ENCODE results near the gene SEPHS1.

The SEPHS1 gene

GRCh38 chr10:13298748-13299436 lies 49.2 kb downstream of the SEPHS1 start:
- peak; percentile 63; the same call in 1 of the 2 replicates for TF ChIP-seq PRDM1 (tag by site-specific recombination; IDR thresholded peaks at IDR 0.05)
- no peak for TF ChIP-seq SP2 (tag by site-specific recombination; IDR thresholded peaks at IDR 0.05)
- TF ChIP-seq REPIN1 (tag by site-specific recombination; IDR thresholded peaks at IDR 0.05; ENCODE audit: low read depth) = peak; percentile 99
- peak; percentile 94 for TF ChIP-seq PRDM10 (tag by site-specific recombination; IDR thresholded peaks at IDR 0.05)
- TF ChIP-seq ZNF548 (tag by site-specific recombination; IDR thresholded peaks at IDR 0.05) = no peak
- TF ChIP-seq ZNF600 (tag by site-specific recombination; IDR thresholded peaks at IDR 0.05) = peak; percentile 72; the same call in 1 of the 2 replicates
- ChIA-PET CTCF (interaction anchor here (0.7 kb wide), 1 partner anchor 115 kb away, joined by 6 read pairs; no protein-coding TSS in a partner anchor), POLR2A (interaction anchor here (0.6 to 1.6 kb wide), 4 partner anchors 10 to 138 kb away, joined by 3 to 6 read pairs (median 4); partner anchors contain the start of gene MCM10)

DNA sequence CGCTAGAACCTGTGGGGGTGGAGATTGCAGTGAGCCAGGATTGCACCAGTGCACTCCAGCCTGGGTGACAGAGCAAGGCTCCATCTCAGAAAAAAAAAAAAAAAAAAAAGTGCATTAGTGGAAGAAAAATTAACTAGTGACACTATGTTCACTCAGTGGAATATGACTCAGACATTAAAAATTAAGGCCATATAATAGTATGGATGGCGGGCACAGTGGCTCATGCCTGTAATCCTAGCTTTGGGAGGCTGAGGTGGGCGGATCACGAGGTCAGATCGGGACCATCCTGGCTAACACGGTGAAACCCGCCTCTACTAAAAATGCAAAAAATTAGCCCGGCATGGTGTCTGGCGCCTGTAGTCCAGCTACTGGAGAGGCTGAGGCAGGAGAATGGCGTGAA lies 51.6 kb downstream of the SEPHS1 start:
- no peaks in the 10 kb centered on the region for H3K4me1 ChIP-seq (ENCODE audit: control insufficient read depth, insufficient read depth, low read length)
- POLR2A ChIA-PET = interaction anchor here (0.6 kb wide), 1 partner anchor 45 kb away, joined by 3 read pairs; no protein-coding TSS in a partner anchor
- H3K9me3 ChIP-seq (ENCODE audit: control insufficient read depth, insufficient read depth, low read depth, low read length) = no peaks in the 10 kb centered on the region
- TF ChIP-seq, protein P1, sequence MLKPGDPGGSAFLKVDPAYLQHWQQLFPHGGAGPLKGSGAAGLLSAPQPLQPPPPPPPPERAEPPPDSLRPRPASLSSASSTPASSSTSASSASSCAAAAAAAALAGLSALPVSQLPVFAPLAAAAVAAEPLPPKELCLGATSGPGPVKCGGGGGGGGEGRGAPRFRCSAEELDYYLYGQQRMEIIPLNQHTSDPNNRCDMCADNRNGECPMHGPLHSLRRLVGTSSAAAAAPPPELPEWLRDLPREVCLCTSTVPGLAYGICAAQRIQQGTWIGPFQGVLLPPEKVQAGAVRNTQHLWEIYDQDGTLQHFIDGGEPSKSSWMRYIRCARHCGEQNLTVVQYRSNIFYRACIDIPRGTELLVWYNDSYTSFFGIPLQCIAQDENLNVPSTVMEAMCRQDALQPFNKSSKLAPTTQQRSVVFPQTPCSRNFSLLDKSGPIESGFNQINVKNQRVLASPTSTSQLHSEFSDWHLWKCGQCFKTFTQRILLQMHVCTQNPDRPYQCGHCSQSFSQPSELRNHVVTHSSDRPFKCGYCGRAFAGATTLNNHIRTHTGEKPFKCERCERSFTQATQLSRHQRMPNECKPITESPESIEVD (tag by site-specific recombination; IDR thresholded peaks at IDR 0.05) = no peak
- TF ChIP-seq ZNF184 (tag by site-specific recombination; IDR thresholded peaks at IDR 0.05) (no peak), ZNF394 (tag by site-specific recombination; IDR thresholded peaks at IDR 0.05; ENCODE audit: borderline replicate concordance) (no peak), ZNF114 (tag by site-specific recombination; IDR thresholded peaks at IDR 0.05) (no peak), ZNF621 (tag by site-specific recombination; IDR thresholded peaks at IDR 0.05) (no peak), ZNF449 (tag by site-specific recombination; IDR thresholded peaks at IDR 0.05) (no peak), ZNF624 (tag by site-specific recombination; IDR thresholded peaks at IDR 0.05) (no peak), OVOL3 (tag by site-specific recombination; IDR thresholded peaks at IDR 0.05) (no peak)
- TF ChIP-seq, protein P2, sequence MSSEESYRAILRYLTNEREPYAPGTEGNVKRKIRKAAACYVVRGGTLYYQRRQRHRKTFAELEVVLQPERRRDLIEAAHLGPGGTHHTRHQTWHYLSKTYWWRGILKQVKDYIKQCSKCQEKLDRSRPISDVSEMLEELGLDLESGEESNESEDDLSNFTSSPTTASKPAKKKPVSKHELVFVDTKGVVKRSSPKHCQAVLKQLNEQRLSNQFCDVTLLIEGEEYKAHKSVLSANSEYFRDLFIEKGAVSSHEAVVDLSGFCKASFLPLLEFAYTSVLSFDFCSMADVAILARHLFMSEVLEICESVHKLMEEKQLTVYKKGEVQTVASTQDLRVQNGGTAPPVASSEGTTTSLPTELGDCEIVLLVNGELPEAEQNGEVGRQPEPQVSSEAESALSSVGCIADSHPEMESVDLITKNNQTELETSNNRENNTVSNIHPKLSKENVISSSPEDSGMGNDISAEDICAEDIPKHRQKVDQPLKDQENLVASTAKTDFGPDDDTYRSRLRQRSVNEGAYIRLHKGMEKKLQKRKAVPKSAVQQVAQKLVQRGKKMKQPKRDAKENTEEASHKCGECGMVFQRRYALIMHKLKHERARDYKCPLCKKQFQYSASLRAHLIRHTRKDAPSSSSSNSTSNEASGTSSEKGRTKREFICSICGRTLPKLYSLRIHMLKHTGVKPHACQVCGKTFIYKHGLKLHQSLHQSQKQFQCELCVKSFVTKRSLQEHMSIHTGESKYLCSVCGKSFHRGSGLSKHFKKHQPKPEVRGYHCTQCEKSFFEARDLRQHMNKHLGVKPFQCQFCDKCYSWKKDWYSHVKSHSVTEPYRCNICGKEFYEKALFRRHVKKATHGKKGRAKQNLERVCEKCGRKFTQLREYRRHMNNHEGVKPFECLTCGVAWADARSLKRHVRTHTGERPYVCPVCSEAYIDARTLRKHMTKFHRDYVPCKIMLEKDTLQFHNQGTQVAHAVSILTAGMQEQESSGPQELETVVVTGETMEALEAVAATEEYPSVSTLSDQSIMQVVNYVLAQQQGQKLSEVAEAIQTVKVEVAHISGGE (tag by site-specific recombination; conservative IDR thresholded peaks at IDR 0.05; ENCODE audit: low read depth) = no peak
- no peak overlapping the region for H3K4me3 ChIP-seq (ENCODE audit: low read depth, low read length)
- peaks cover 0 to 16% of the 10 kb centered on the region in 2 experiments; a peak in 2 of 3 replicates for H3K36me3 ChIP-seq (ENCODE audit: control insufficient read depth in 2 of 2, insufficient read depth in 1 of 2, low read length in 2 of 2)
- CTCF ChIA-PET = no interaction called here
- H3K27ac ChIP-seq (ENCODE audit: extremely low read depth, low read depth, low read length) = no peak overlapping the region

More at GRCh38 chr10:13298748-13299436, 49.2 kb downstream of the SEPHS1 start:
- H3K27ac ChIP-seq (ENCODE audit: extremely low read depth, low read depth, low read length) = peak overlapping the region; percentile 14; the same call in 1 of the 2 replicates
- H3K4me1 ChIP-seq (ENCODE audit: control insufficient read depth, insufficient read depth, low read length) = no peaks in the 10 kb centered on the region
- peaks cover 0 to 7% of the 10 kb centered on the region in 2 experiments; a peak in 2 of 3 replicates for H3K36me3 ChIP-seq (ENCODE audit: control insufficient read depth in 2 of 2, insufficient read depth in 1 of 2, low read length in 2 of 2)
- no peaks in the 10 kb centered on the region for H3K9me3 ChIP-seq (ENCODE audit: control insufficient read depth, insufficient read depth, low read depth, low read length)
- peak overlapping the region; percentile 57 for H3K4me3 ChIP-seq (ENCODE audit: low read depth, low read length)

All from HEK293 (cell line).